HepG2 (cell line): ENCODE data around the gene METTL23. TPM values are rescaled to one million over a fixed set of nuclear protein-coding genes. Genes with fewer than 3 reads are reported as not detected.

Experiments used
- ATF7-NPFF ChIP-seq: sonication (generic); formaldehyde crosslinking; IDR thresholded peaks from 2 replicates; pipeline ENCODE4 v1.8.1; 2023; ENCODE audit warnings: mild to moderate bottlenecking, low read depth, missing genetic modification reagents, moderate library complexity
- CAMTA2 ChIP-seq: sonication (generic); formaldehyde crosslinking; IDR thresholded peaks from 2 replicates; pipeline ENCODE4 v1.4.0; 2020; ENCODE audit warnings: mild to moderate bottlenecking, missing genetic modification reagents, borderline replicate concordance
- CREB3 ChIP-seq: sonication (generic); formaldehyde crosslinking; IDR thresholded peaks from 2 replicates; pipeline ENCODE4 v1.5.0; 2020; ENCODE audit warnings: missing genetic modification reagents
- FOXM1 ChIP-seq: sonication (generic); formaldehyde crosslinking; IDR thresholded peaks from 2 replicates; pipeline ENCODE4 v1.5.0; 2020; ENCODE audit warnings: missing genetic modification reagents
- GABPA ChIP-seq, 2 experiments: IDR thresholded peaks; 2 replicates each; pipeline ENCODE4 v1.6.1; 2011 to 2016; ENCODE audit warnings: low read depth in 2 of 2, low read length in 1 of 2, missing biosample characterization in 1 of 2, missing genetic modification characterization in 1 of 2
- HNF1A ChIP-seq, 2 experiments: sonication (generic) in 1 of 2; formaldehyde crosslinking in 1 of 2; IDR thresholded peaks; 2 replicates each; pipeline versions ENCODE4 v1.4.0 to v1.6.1; 2016 to 2020; ENCODE audit warnings: borderline replicate concordance in 1 of 2, low read depth in 1 of 2, mild to moderate bottlenecking in 1 of 2, missing genetic modification reagents in 1 of 2
- KLF16 ChIP-seq, 2 experiments: sonication (generic) in 1 of 2; formaldehyde crosslinking in 1 of 2; IDR thresholded peaks; 2 replicates each; pipeline versions ENCODE4 v1.6.1 to v1.8.0; 2016 to 2023; ENCODE audit warnings: missing genetic modification reagents in 2 of 2, missing compliant biosample characterization in 1 of 2
- MAFK ChIP-seq, 2 experiments: IDR thresholded peaks in 1 of 2; conservative IDR thresholded peaks in 1 of 2; 2 replicates each; pipeline ENCODE4 v1.6.1; 2011; ENCODE audit warnings: improper control_type of control experiment in 2 of 2, low read length in 2 of 2
- MIXL1 ChIP-seq: IDR thresholded peaks from 2 replicates; pipeline ENCODE4 v1.6.1; 2016
- NFATC3 ChIP-seq: sonication (generic); formaldehyde crosslinking; IDR thresholded peaks from 2 replicates; pipeline ENCODE4 v1.5.1; 2020; ENCODE audit warnings: mild to moderate bottlenecking, missing genetic modification reagents
- NKX3-1 ChIP-seq: sonication (generic); formaldehyde crosslinking; IDR thresholded peaks from 2 replicates; pipeline ENCODE4 v1.5.0; 2020; ENCODE audit warnings: missing genetic modification reagents
- TBL1XR1 ChIP-seq: fragments of 150-350 bp; IDR thresholded peaks from 2 replicates; pipeline ENCODE4 v1.6.1; 2014; ENCODE audit warnings: borderline replicate concordance, low read length; ENCODE audit not compliant: partially characterized antibody
- TMF1 ChIP-seq: sonication (generic); formaldehyde crosslinking; IDR thresholded peaks from 2 replicates; pipeline ENCODE4 v1.8.1; 2022; ENCODE audit warnings: low read depth, missing genetic modification reagents
- XRCC5 ChIP-seq: fragments of 200-400 bp; formaldehyde crosslinking; optimal IDR thresholded peaks from 2 replicates; pipeline ENCODE3; 2017; ENCODE audit warnings: mild to moderate bottlenecking, low read length
- ZC3H13 ChIP-seq: sonication (generic); formaldehyde crosslinking; IDR thresholded peaks from 2 replicates; pipeline ENCODE4 v1.8.1; 2023; ENCODE audit warnings: mild to moderate bottlenecking, missing genetic modification reagents, moderate library complexity
- ZMYM2 ChIP-seq: sonication (generic); formaldehyde crosslinking; IDR thresholded peaks from 2 replicates; pipeline ENCODE4 v1.8.0; 2022; ENCODE audit warnings: mild to moderate bottlenecking, missing genetic modification reagents
- ZNF101 ChIP-seq: sonication (generic); formaldehyde crosslinking; IDR thresholded peaks from 2 replicates; pipeline ENCODE4 v1.4.0; 2020; ENCODE audit warnings: mild to moderate bottlenecking, low read depth, missing genetic modification reagents, borderline replicate concordance
- ZNF713 ChIP-seq: sonication (generic); formaldehyde crosslinking; IDR thresholded peaks from 2 replicates; pipeline ENCODE4 v1.4.0; 2020; ENCODE audit warnings: mild to moderate bottlenecking, missing genetic modification reagents
- ZNF776 ChIP-seq: sonication (generic); formaldehyde crosslinking; IDR thresholded peaks from 2 replicates; pipeline ENCODE4 v1.4.0; 2020; ENCODE audit warnings: mild to moderate bottlenecking, missing genetic modification reagents
- polyA plus RNA-seq, 8 experiments: library from polyadenylated mRNA; depleted of rRNA in 3 of 8; stranded (reverse) in 7 of 8; unstranded in 1 of 8; fragments of >200 nt; fragmentation: Illumina TruSeq in 4 of 8; extraction: Trizol in 4 of 8; gene quantifications; 2 replicates each; pipeline versions ENCODE4 v1.2.1 to v1.2.3, GENCODE V29; 2011 to 2016; ENCODE audit warnings: low read depth in 4 of 8, missing spikeins in 1 of 8, mixed read lengths in 1 of 8; ENCODE audit not compliant: insufficient read depth in 1 of 8
- total RNA-seq, 5 experiments: library from RNA; depleted of rRNA; stranded (reverse); fragments of >200 nt; fragmentation: Illumina TruSeq; extraction: Trizol; gene quantifications; 2 replicates each; pipeline ENCODE4 v1.2.3, GENCODE V29; 2016; ENCODE audit warnings: low read depth in 1 of 5
- TF ChIP-seq, protein P1 (sequence below): sonication (generic); formaldehyde crosslinking; IDR thresholded peaks from 2 replicates; pipeline ENCODE4 v1.5.1; 2020; ENCODE audit warnings: missing genetic modification reagents, mild to moderate bottlenecking, borderline replicate concordance
- TF ChIP-seq, protein P2 (sequence below): sonication (generic); formaldehyde crosslinking; IDR thresholded peaks from 2 replicates; pipeline ENCODE4 v1.4.0; 2020; ENCODE audit warnings: mild to moderate bottlenecking, missing genetic modification reagents

METTL23 gene
- total and polyA plus RNA-seq, 2 of the 13 experiments (the other 11 are each of a cell fraction or from before 2014, with no cell fraction given) = 39.9 to 104 TPM

GRCh38 chr17:76735586-76736348, 9.1 kb downstream of the METTL23 start (continued):
- TF ChIP-seq HNF1A (IDR thresholded peaks at IDR 0.05; ENCODE audit: low read depth) = no peak
- no peak for TF ChIP-seq HNF1A (CRISPR knock-in tag; IDR thresholded peaks at IDR 0.05; ENCODE audit: borderline replicate concordance)
- TF ChIP-seq, protein P1, sequence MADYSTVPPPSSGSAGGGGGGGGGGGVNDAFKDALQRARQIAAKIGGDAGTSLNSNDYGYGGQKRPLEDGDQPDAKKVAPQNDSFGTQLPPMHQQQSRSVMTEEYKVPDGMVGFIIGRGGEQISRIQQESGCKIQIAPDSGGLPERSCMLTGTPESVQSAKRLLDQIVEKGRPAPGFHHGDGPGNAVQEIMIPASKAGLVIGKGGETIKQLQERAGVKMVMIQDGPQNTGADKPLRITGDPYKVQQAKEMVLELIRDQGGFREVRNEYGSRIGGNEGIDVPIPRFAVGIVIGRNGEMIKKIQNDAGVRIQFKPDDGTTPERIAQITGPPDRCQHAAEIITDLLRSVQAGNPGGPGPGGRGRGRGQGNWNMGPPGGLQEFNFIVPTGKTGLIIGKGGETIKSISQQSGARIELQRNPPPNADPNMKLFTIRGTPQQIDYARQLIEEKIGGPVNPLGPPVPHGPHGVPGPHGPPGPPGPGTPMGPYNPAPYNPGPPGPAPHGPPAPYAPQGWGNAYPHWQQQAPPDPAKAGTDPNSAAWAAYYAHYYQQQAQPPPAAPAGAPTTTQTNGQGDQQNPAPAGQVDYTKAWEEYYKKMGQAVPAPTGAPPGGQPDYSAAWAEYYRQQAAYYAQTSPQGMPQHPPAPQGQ (CRISPR knock-in tag) = peak; percentile 8; the same call in 1 of the 2 replicates
- peak; percentile 32 for TF ChIP-seq XRCC5
- no peak for TF ChIP-seq TBL1XR1
- TF ChIP-seq ZMYM2 (CRISPR knock-in tag) = no peak
- TF ChIP-seq ATF7-NPFF (CRISPR knock-in tag) = no peak
- TF ChIP-seq MIXL1 (CRISPR knock-in tag) = 0 out of 2 replicates have a peak, but pooled peaks have one; percentile 24
- TF ChIP-seq CAMTA2 (CRISPR knock-in tag) = peak; percentile 48; the same call in 1 of the 2 replicates
- TF ChIP-seq GABPA (IDR thresholded peaks at IDR 0.05; ENCODE audit: low read depth, low read length) = no peak
- peak; percentile 20; the same call in 1 of the 2 replicates for TF ChIP-seq GABPA (CRISPR knock-in tag; IDR thresholded peaks at IDR 0.05; ENCODE audit: low read depth)
- no peak for TF ChIP-seq KLF16 (CRISPR knock-in tag; IDR thresholded peaks at IDR 0.05)
- TF ChIP-seq TMF1 = 0 out of 2 replicates have a peak, but pooled peaks have one; percentile 20
- TF ChIP-seq NKX3-1 (CRISPR knock-in tag) = peak; percentile 60; the same call in 1 of the 2 replicates
- peak in 1 of 2 experiments; percentile 3; a peak in 1 of 4 replicates for TF ChIP-seq MAFK (conservative IDR thresholded peaks at IDR 0.05 in 1 of 2, IDR thresholded peaks at IDR 0.05 in 1 of 2; ENCODE audit: low read length in 2 of 2)
- TF ChIP-seq, protein P2, sequence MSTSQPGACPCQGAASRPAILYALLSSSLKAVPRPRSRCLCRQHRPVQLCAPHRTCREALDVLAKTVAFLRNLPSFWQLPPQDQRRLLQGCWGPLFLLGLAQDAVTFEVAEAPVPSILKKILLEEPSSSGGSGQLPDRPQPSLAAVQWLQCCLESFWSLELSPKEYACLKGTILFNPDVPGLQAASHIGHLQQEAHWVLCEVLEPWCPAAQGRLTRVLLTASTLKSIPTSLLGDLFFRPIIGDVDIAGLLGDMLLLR (CRISPR knock-in tag) = no peak
- peak; percentile 72; the same call in 1 of the 2 replicates for TF ChIP-seq NFATC3
- no peak for TF ChIP-seq CREB3 (CRISPR knock-in tag)
- 0 out of 2 replicates have a peak, but pooled peaks have one; percentile 38 for TF ChIP-seq FOXM1 (CRISPR knock-in tag)
- TF ChIP-seq ZNF713 (CRISPR knock-in tag) = 0 out of 2 replicates have a peak, but pooled peaks have one; percentile 46
- TF ChIP-seq ZC3H13 (CRISPR knock-in tag) = no peak
- TF ChIP-seq ZNF101 (CRISPR knock-in tag) = no peak
- no peak for TF ChIP-seq ZNF776 (CRISPR knock-in tag)
